Activated CD8-positive, alpha-beta memory T cell treated with anti-CD3 and anti-CD28 coated beads, Interleukin-2, amount 10 ng/mL, durations not matched to agents 7 days and 5 days (primary cell): Measurements from ENCODE around the gene PBX4. TPM values are rescaled to one million over a fixed set of nuclear protein-coding genes. Genes with fewer than 3 reads are reported as not detected.

Source experiments
- ATAC-seq: fragments of 150-1000 bp; cut with Tn5 transposase; one replicate; pipeline ENCODE4 v1.10.0; 2021; ENCODE audit warnings: moderate library complexity
- CTCF ChIA-PET: fragments of 350-600 bp; sonication (Branson Sonifier 250); formaldehyde crosslinking; loops from one replicate; lab custom pipeline; 2021; ENCODE audit warnings: antibody characterized with exemption; lab: Charles Lee
- DNase-seq: peaks from one replicate; pipeline ENCODE4 v3.0.0-alpha.2; 2020
- H3K27ac Mint-ChIP-seq: one replicate; pipeline ENCODE4 v1.8.0; 2021; ENCODE audit warnings: mild to moderate bottlenecking, mixed read lengths
- H3K27me3 Mint-ChIP-seq: one replicate; pipeline ENCODE4 v1.8.0; 2021; ENCODE audit warnings: mixed read lengths
- H3K36me3 Mint-ChIP-seq: one replicate; pipeline ENCODE4 v1.8.0; 2021; ENCODE audit warnings: mild to moderate bottlenecking, mixed read lengths
- H3K4me1 Mint-ChIP-seq: one replicate; pipeline ENCODE4 v1.8.0; 2021; ENCODE audit warnings: mixed read lengths
- H3K4me3 Mint-ChIP-seq: one replicate; pipeline ENCODE4 v1.8.0; 2021; ENCODE audit warnings: mild to moderate bottlenecking, moderate library complexity, mixed read lengths
- H3K9me3 Mint-ChIP-seq: one replicate; pipeline ENCODE4 v1.8.0; 2022; ENCODE audit warnings: low read depth, mixed read lengths
- total RNA-seq, 2 experiments: library from RNA; stranded (reverse); gene quantifications; one replicate each; pipeline ENCODE4 v1.2.3, GENCODE V29; 2021

The PBX4 gene
- total RNA-seq, 2 experiments from 2014 or later: 39.9 to 62.3 TPM

- no peak overlapping the region for H3K27ac Mint-ChIP-seq
- peaks cover 4% of the 10 kb centered on the region for H3K4me1 Mint-ChIP-seq
- H3K4me3 Mint-ChIP-seq: no peak overlapping the region
- CTCF ChIA-PET: interaction anchor here (0.6 to 11.6 kb wide), 10 partner anchors 10 to 87 kb away, joined by 3 to 119 read pairs (median 4); partner anchors contain the start of genes LPAR2, NDUFA13, TSSK6 and YJEFN3
- peaks cover 3% of the 10 kb centered on the region for H3K27me3 Mint-ChIP-seq
- H3K36me3 Mint-ChIP-seq: no peaks in the 10 kb centered on the region
- no peak for DNase-seq
- no peaks in the 10 kb centered on the region for H3K9me3 Mint-ChIP-seq
- ATAC-seq: no peak
These were observed 67.3 kb downstream of the PBX4 start for GRCh38 chr19:19550972-19551852.

GRCh38 chr19:19550485-19550929 is 68.0 kb downstream of the PBX4 start:
- Mint-ChIP-seq H3K27ac (no peak overlapping the region), H3K9me3 (no peaks in the 10 kb centered on the region), H3K4me1 (peaks cover 4% of the 10 kb centered on the region), H3K36me3 (no peaks in the 10 kb centered on the region), H3K27me3 (peaks cover 3% of the 10 kb centered on the region), H3K4me3 (no peak overlapping the region)
- CTCF ChIA-PET: interaction anchor here (1.4 to 11.6 kb wide), 3 partner anchors 13 to 24 kb away, joined by 3 to 119 read pairs (median 3); partner anchors contain the start of gene YJEFN3
- DNase-seq (no peak), ATAC-seq (no peak)

GRCh38 chr19:19549804-19550464 is 68.6 kb downstream of the PBX4 start:
- CTCF ChIA-PET: interaction anchor here (1.4 to 11.6 kb wide), 2 partner anchors 13 to 18 kb away, joined by 3 to 119 read pairs; partner anchors contain the start of gene YJEFN3
- no peak for ATAC-seq
- DNase-seq: no peak
- Mint-ChIP-seq H3K4me3 (no peak overlapping the region), H3K9me3 (no peaks in the 10 kb centered on the region), H3K4me1 (peaks cover 4% of the 10 kb centered on the region), H3K27ac (no peak overlapping the region), H3K36me3 (no peaks in the 10 kb centered on the region), H3K27me3 (peaks cover 3% of the 10 kb centered on the region)

GRCh38 chr19:19548915-19549759 is 69.3 kb downstream of the PBX4 start:
- Mint-ChIP-seq H3K36me3 (no peaks in the 10 kb centered on the region), H3K4me3 (no peak overlapping the region), H3K27ac (no peak overlapping the region), H3K27me3 (peaks cover 3% of the 10 kb centered on the region), H3K9me3 (no peaks in the 10 kb centered on the region), H3K4me1 (peaks cover 4% of the 10 kb centered on the region)
- CTCF ChIA-PET: interaction anchor here (1.1 to 11.6 kb wide), 3 partner anchors 14 to 80 kb away, joined by 3 to 119 read pairs (median 3); partner anchors contain the start of genes LPAR2 and YJEFN3
- no peak for ATAC-seq
- DNase-seq: no peak

GRCh38 chr19:19547674-19548336 is 70.7 kb downstream of the PBX4 start:
- Mint-ChIP-seq H3K36me3 (no peaks in the 10 kb centered on the region), H3K9me3 (no peaks in the 10 kb centered on the region), H3K27me3 (peaks cover 3% of the 10 kb centered on the region), H3K27ac (no peak overlapping the region), H3K4me1 (no peaks in the 10 kb centered on the region), H3K4me3 (no peak overlapping the region)
- CTCF ChIA-PET: interaction anchor here (11.6 kb wide), 1 partner anchor 16 kb away, joined by 119 read pairs; the partner anchor contains the start of gene YJEFN3
- no peak for DNase-seq
- ATAC-seq: no peak

- Mint-ChIP-seq H3K36me3 (no peaks in the 10 kb centered on the region), H3K27ac (no peak overlapping the region), H3K9me3 (no peaks in the 10 kb centered on the region), H3K4me3 (no peak overlapping the region), H3K27me3 (peaks cover 3% of the 10 kb centered on the region), H3K4me1 (peaks cover 3% of the 10 kb centered on the region)
- ATAC-seq (no peak), DNase-seq (no peak)
- CTCF ChIA-PET: interaction anchor here (1.0 to 11.6 kb wide), 3 partner anchors 8 to 37 kb away, joined by 3 to 119 read pairs (median 7); partner anchors contain the start of gene YJEFN3
These were observed 71.7 kb downstream of the PBX4 start for GRCh38 chr19:19546751-19547162.

GRCh38 chr19:19545707-19546106 is 72.8 kb downstream of the PBX4 start:
- Mint-ChIP-seq H3K4me3 (no peak overlapping the region), H3K9me3 (no peaks in the 10 kb centered on the region), H3K27me3 (peaks cover 3% of the 10 kb centered on the region), H3K27ac (no peak overlapping the region), H3K4me1 (peaks cover 9% of the 10 kb centered on the region), H3K36me3 (no peaks in the 10 kb centered on the region)
- DNase-seq: no peak
- no peak for ATAC-seq
- CTCF ChIA-PET: interaction anchor here (1.0 to 11.6 kb wide), 3 partner anchors 9 to 38 kb away, joined by 3 to 119 read pairs (median 7); partner anchors contain the start of gene YJEFN3

- Mint-ChIP-seq H3K4me1 (peaks cover 13% of the 10 kb centered on the region), H3K4me3 (no peak overlapping the region), H3K36me3 (no peaks in the 10 kb centered on the region), H3K27ac (no peak overlapping the region), H3K27me3 (peaks cover 3% of the 10 kb centered on the region), H3K9me3 (no peaks in the 10 kb centered on the region)
- DNase-seq (no peak), ATAC-seq (no peak)
- CTCF ChIA-PET: interaction anchor here (1.8 kb wide), 1 partner anchor 9 kb away, joined by 7 read pairs; no protein-coding TSS in a partner anchor
These were observed 73.4 kb downstream of the PBX4 start for GRCh38 chr19:19544954-19545591.

- DNase-seq: no peak
- no peak for ATAC-seq
- Mint-ChIP-seq H3K27me3 (peaks cover 4% of the 10 kb centered on the region), H3K4me1 (peaks cover 13% of the 10 kb centered on the region), H3K36me3 (no peaks in the 10 kb centered on the region), H3K4me3 (no peak overlapping the region), H3K9me3 (no peaks in the 10 kb centered on the region), H3K27ac (no peak overlapping the region)
- CTCF ChIA-PET: interaction anchor here (2.1 kb wide), 1 partner anchor 8 kb away, joined by 7 read pairs; no protein-coding TSS in a partner anchor
These were observed 74.1 kb downstream of the PBX4 start for GRCh38 chr19:19544257-19544953.

- peaks cover 17% of the 10 kb centered on the region for H3K4me1 Mint-ChIP-seq
- peaks cover 8% of the 10 kb centered on the region for H3K27me3 Mint-ChIP-seq
- H3K27ac Mint-ChIP-seq: no peak overlapping the region
- H3K9me3 Mint-ChIP-seq: no peaks in the 10 kb centered on the region
- no peak overlapping the region for H3K4me3 Mint-ChIP-seq
- CTCF ChIA-PET: interaction anchor here (1.0 to 2.1 kb wide), 3 partner anchors 9 to 12 kb away, joined by 5 to 7 read pairs (median 7); no protein-coding TSS in a partner anchor
- no peaks in the 10 kb centered on the region for H3K36me3 Mint-ChIP-seq
- ATAC-seq: no peak
- no peak for DNase-seq
These were observed 74.8 kb downstream of the PBX4 start for GRCh38 chr19:19543640-19544039.

- Mint-ChIP-seq H3K9me3 (no peaks in the 10 kb centered on the region), H3K4me1 (peaks cover 19% of the 10 kb centered on the region), H3K27me3 (peaks cover 11% of the 10 kb centered on the region), H3K4me3 (no peak overlapping the region), H3K36me3 (no peaks in the 10 kb centered on the region), H3K27ac (no peak overlapping the region)
- DNase-seq (no peak), ATAC-seq (no peak)
- CTCF ChIA-PET: interaction anchor here (1.0 to 2.1 kb wide), 3 partner anchors 10 to 11 kb away, joined by 5 to 7 read pairs (median 7); no protein-coding TSS in a partner anchor
These were observed 75.4 kb downstream of the PBX4 start for GRCh38 chr19:19543101-19543500.
